B cell (primary cell): ENCODE data around the gene SCRN3. TPM values are rescaled to one million over a fixed set of nuclear protein-coding genes. Genes with fewer than 3 reads are reported as not detected.

Experiments used
- ATAC-seq: fragments of 200-7000 bp; cut with Tn5 transposase; one replicate; pipeline ENCODE4 v1.10.0; 2021; ENCODE audit warnings: low read depth, mild to moderate bottlenecking, moderate number of reproducible peaks, moderate library complexity
- CTCF ChIA-PET: fragments of 350-600 bp; sonication (Branson Sonifier 250); formaldehyde crosslinking; loops from one replicate; lab custom pipeline; 2021; ENCODE audit warnings: antibody characterized with exemption, inconsistent platforms; lab: Charles Lee
- POLR2A ChIA-PET: fragments of 350-600 bp; sonication (Branson Sonifier 250); formaldehyde crosslinking; loops from one replicate; lab custom pipeline; 2021; ENCODE audit warnings: antibody characterized with exemption; lab: Charles Lee
- DNase-seq: peaks from one replicate; pipeline ENCODE4 v3.0.0; 2013
- H2AFZ ChIP-seq: 2 replicates; pipeline ENCODE4 v1.6.1; 2012; ENCODE audit warnings: mild to moderate bottlenecking, low read depth, low read length; ENCODE audit not compliant: insufficient read depth, poor library complexity, severe bottlenecking
- H3K27ac ChIP-seq, 2 donors: 1 replicate in 1 of 2; 2 replicates in 1 of 2; pipeline ENCODE4 v1.5.1; 2012 to 2013; ENCODE audit warnings: low read length in 2 of 2, mild to moderate bottlenecking in 2 of 2, moderate library complexity in 1 of 2
- H3K27me3 ChIP-seq, 4 experiments: fragments of 200-600 bp in 1 of 4; sonication (generic) in 1 of 4; replicated peaks in 1 of 4; 1 replicate in 2 of 4; 2 replicates in 2 of 4; pipeline versions ENCODE4 v1.6.1 to v1.7.0; 2013 to 2016; ENCODE audit warnings: low read length in 3 of 4, mild to moderate bottlenecking in 2 of 4, mixed read lengths in 1 of 4, moderate library complexity in 1 of 4; ENCODE audit not compliant: insufficient read depth in 4 of 4, control insufficient read depth in 3 of 4; ENCODE audit errors: control extremely low read depth in 1 of 4
- H3K36me3 ChIP-seq, 2 experiments: replicated peaks in 1 of 2; 1 replicate in 1 of 2; 2 replicates in 1 of 2; pipeline versions ENCODE4 v1.6.1 to v1.7.1; 2013; ENCODE audit warnings: low read length in 1 of 2; ENCODE audit not compliant: insufficient read depth in 2 of 2, control insufficient read depth in 1 of 2; ENCODE audit errors: control extremely low read depth in 1 of 2, extremely low read depth in 1 of 2
- H3K4me1 ChIP-seq, 2 donors: fragments of 200-600 bp in 1 of 2; sonication (generic) in 1 of 2; 1 replicate in 1 of 2; 2 replicates in 1 of 2; pipeline versions ENCODE4 v1.5.1 to v1.6.1; 2013 to 2017; ENCODE audit warnings: low read length in 2 of 2; ENCODE audit not compliant: control insufficient read depth in 2 of 2, insufficient read depth in 2 of 2
- H3K4me2 ChIP-seq: replicated peaks from 2 replicates; pipeline ENCODE3; 2012; ENCODE audit warnings: mild to moderate bottlenecking, low read depth, low read length; ENCODE audit not compliant: poor library complexity, severe bottlenecking
- H3K4me3 ChIP-seq, 5 experiments: fragments of 200-600 bp in 1 of 5; sonication (generic) in 1 of 5; 1 replicate in 3 of 5; 2 replicates in 2 of 5; pipeline versions ENCODE4 v1.5.1 to v1.7.0; 2011 to 2016; ENCODE audit warnings: low read length in 4 of 5, mild to moderate bottlenecking in 4 of 5, low read depth in 2 of 5, control low read depth in 1 of 5, moderate library complexity in 1 of 5; ENCODE audit not compliant: insufficient read depth in 1 of 5; ENCODE audit errors: control extremely low read depth in 1 of 5, extremely low read depth in 1 of 5
- H3K79me2 ChIP-seq: fragments of 200-600 bp; sonication (generic); one replicate; pipeline ENCODE4 v1.6.0; 2016; ENCODE audit warnings: low read length; ENCODE audit not compliant: control insufficient read depth, insufficient read depth
- H3K9ac ChIP-seq: fragments of 200-600 bp; sonication (generic); 2 replicates; pipeline ENCODE4 v1.6.1; 2017; ENCODE audit warnings: mild to moderate bottlenecking, low read length, moderate library complexity
- H3K9me3 ChIP-seq, 3 donors: one replicate each; pipeline versions ENCODE4 v1.6.1 to v1.7.1; 2013; ENCODE audit warnings: low read length in 2 of 3; ENCODE audit not compliant: control insufficient read depth in 2 of 3, insufficient read depth in 1 of 3; ENCODE audit errors: control extremely low read depth in 1 of 3
- H4K20me1 ChIP-seq: 2 replicates; pipeline ENCODE4 v1.6.0; 2012; ENCODE audit warnings: mild to moderate bottlenecking, low read length; ENCODE audit not compliant: insufficient read depth, control insufficient read depth, poor library complexity, severe bottlenecking
- H3K27ac Mint-ChIP-seq: one replicate; pipeline ENCODE4 v1.8.0; 2021; ENCODE audit warnings: mixed read lengths
- H3K27me3 Mint-ChIP-seq: one replicate; pipeline ENCODE4 v1.8.0; 2021; ENCODE audit warnings: mixed read lengths
- H3K4me1 Mint-ChIP-seq: one replicate; pipeline ENCODE4 v1.8.0; 2021; ENCODE audit warnings: mixed read lengths
- H3K4me3 Mint-ChIP-seq: one replicate; pipeline ENCODE4 v1.8.0; 2021; ENCODE audit warnings: mixed read lengths
- H3K9me3 Mint-ChIP-seq: one replicate; pipeline ENCODE4 v1.8.0; 2022; ENCODE audit warnings: mixed read lengths; ENCODE audit not compliant: insufficient read depth
- EZH2 ChIP-seq: IDR thresholded peaks from 2 replicates; pipeline ENCODE4 v1.6.1; 2012; ENCODE audit warnings: borderline replicate concordance, low read depth, mild to moderate bottlenecking, moderate library complexity, low read length; ENCODE audit not compliant: insufficient read depth, poor library complexity, severe bottlenecking
- WGBS: methylation state at CpG from one replicate; pipeline ENCODE4 v1.1.5; 2013; ENCODE audit warnings: missing lambda C conversion rate; ENCODE audit not compliant: insufficient coverage; 5-methylcytosine and 5-hydroxymethylcytosine counted together
- intact Hi-C: fragments of 100-400 bp; cut with micrococcal nuclease; formaldehyde crosslinking; loops from one replicate; pipeline ENCODE4 v1.10.0; 2022
- polyA plus RNA-seq: library from polyadenylated mRNA; depleted of rRNA; stranded (reverse); fragments of >200 nt; gene quantifications from 2 replicates; pipeline ENCODE4 v1.2.3, GENCODE V29; 2012
- total RNA-seq, 2 donors: library from RNA; stranded (reverse); fragments of 120-200 nt in 1 of 2; gene quantifications; 1 replicate in 1 of 2; 2 replicates in 1 of 2; pipeline versions ENCODE4 v1.2.3 to v1.2.4, GENCODE V29; 2013 to 2022
- TF ChIP-seq, protein P1 (sequence below): fragments of 200-600 bp; IDR thresholded peaks from one replicate; pipeline ENCODE4 v1.8.0; 2022; ENCODE audit warnings: antibody characterized with exemption, mild to moderate bottlenecking

The SCRN3 gene
- total and polyA plus RNA-seq, 2 donors (not counting 1 experiment from before 2014, with no cell fraction given) = 9.8 to 21.6 TPM

DNA sequence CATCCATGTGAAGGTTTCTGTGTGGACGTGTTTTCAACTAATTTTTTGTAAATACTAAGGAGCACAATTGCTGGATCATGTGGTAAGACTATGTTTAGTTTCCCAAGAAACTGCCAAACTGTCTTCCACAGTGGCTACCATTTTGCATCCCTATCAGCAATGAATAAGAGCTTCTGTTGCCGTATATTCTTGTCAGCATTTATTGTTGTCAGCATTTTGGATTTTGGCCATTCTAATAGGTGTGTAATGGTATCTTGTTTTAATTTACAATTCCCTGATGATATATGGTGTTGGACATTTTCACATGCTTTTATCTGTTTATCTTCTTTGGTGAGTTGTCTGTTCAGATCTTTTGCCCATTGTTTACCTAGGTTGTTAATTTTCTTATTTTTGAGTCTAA is 34.5 kb downstream of the SCRN3 start:
- no peak overlapping the region for H3K4me3 ChIP-seq
- no peak for ATAC-seq
- H2AFZ ChIP-seq = no peak overlapping the region
- H3K4me1 ChIP-seq = no peaks in the 10 kb centered on the region
- peaks cover 0 to 1% (median 0%) of the 10 kb centered on the region in 3 donors for H3K9me3 ChIP-seq
- H4K20me1 ChIP-seq = no peaks in the 10 kb centered on the region
- Mint-ChIP-seq H3K4me3 (no peak overlapping the region), H3K27me3 (no peaks in the 10 kb centered on the region), H3K9me3 (peaks cover 4% of the 10 kb centered on the region), H3K27ac (no peak overlapping the region), H3K4me1 (no peaks in the 10 kb centered on the region)
- no CpG with 5 or more reads among the region's 2 CpGs for WGBS
- H3K79me2 ChIP-seq = no peaks in the 10 kb centered on the region
- H3K36me3 ChIP-seq = peaks cover 5 to 8% of the 10 kb centered on the region in 2 experiments
- H3K27me3 ChIP-seq = no peaks in the 10 kb centered on the region
- ChIA-PET CTCF (no interaction called here), POLR2A (no interaction called here)
- H3K4me2 ChIP-seq = no peak overlapping the region
- intact Hi-C loops = no loop called here
- no peak for DNase-seq
- TF ChIP-seq EZH2 = no peak
- TF ChIP-seq, protein P1, sequence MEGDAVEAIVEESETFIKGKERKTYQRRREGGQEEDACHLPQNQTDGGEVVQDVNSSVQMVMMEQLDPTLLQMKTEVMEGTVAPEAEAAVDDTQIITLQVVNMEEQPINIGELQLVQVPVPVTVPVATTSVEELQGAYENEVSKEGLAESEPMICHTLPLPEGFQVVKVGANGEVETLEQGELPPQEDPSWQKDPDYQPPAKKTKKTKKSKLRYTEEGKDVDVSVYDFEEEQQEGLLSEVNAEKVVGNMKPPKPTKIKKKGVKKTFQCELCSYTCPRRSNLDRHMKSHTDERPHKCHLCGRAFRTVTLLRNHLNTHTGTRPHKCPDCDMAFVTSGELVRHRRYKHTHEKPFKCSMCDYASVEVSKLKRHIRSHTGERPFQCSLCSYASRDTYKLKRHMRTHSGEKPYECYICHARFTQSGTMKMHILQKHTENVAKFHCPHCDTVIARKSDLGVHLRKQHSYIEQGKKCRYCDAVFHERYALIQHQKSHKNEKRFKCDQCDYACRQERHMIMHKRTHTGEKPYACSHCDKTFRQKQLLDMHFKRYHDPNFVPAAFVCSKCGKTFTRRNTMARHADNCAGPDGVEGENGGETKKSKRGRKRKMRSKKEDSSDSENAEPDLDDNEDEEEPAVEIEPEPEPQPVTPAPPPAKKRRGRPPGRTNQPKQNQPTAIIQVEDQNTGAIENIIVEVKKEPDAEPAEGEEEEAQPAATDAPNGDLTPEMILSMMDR = no peak
- H3K9ac ChIP-seq = no peak overlapping the region
- H3K27ac ChIP-seq = no peak overlapping the region

DNA sequence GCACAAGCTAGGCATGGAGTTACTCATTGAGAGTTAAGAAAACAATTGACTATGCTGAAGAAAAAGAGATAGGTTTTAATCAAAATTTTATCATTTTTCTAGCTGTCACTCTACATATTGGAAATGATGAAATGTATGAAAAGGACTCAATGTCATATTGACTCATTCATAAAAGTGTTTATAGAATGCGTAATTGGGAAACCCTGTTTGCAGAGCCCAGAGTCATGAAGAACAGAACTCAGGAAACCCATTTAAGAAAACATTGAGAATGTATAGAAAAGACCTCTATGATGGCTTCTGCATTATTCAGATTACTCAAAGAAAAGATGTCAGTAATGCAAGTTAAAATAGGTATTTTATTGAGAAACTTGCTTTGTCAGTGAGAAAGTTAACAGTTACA is 36.4 kb downstream of the SCRN3 start:
- Histone ChIP-seq H3K79me2 (no peaks in the 10 kb centered on the region), H2AFZ (no peak overlapping the region), H3K27ac (no peak overlapping the region), H3K9me3 (peaks cover 0 to 1% (median 0%) of the 10 kb centered on the region in 3 donors), H3K4me2 (no peak overlapping the region), H3K36me3 (peaks cover 8 to 11% of the 10 kb centered on the region in 2 experiments), H3K9ac (no peak overlapping the region), H3K4me3 (no peak overlapping the region), H3K4me1 (no peaks in the 10 kb centered on the region), H4K20me1 (no peaks in the 10 kb centered on the region), H3K27me3 (no peaks in the 10 kb centered on the region)
- no peaks in the 10 kb centered on the region for H3K4me1 Mint-ChIP-seq
- ChIA-PET CTCF (no interaction called here), POLR2A (no interaction called here)
- DNase-seq = no peak
- intact Hi-C loops = no loop called here
- H3K4me3 Mint-ChIP-seq = no peak overlapping the region
- ATAC-seq = no peak
- peaks cover 4% of the 10 kb centered on the region for H3K9me3 Mint-ChIP-seq
- TF ChIP-seq EZH2 = no peak
- TF ChIP-seq, protein P1 = no peak
- H3K27ac Mint-ChIP-seq = no peak overlapping the region
- H3K27me3 Mint-ChIP-seq = no peaks in the 10 kb centered on the region
- WGBS = no CpG with 5 or more reads among the region's 1 CpG
